Stimulated activated CD4-positive, alpha-beta T cell treated with anti-CD3 and anti-CD28 coated beads, Interleukin-1b, Interleukin-23, amount 100 ng/mL, for 4 hours (primary cell): ENCODE results near the gene CEP112.
"Not testable (repeated sequence)": the region's sequence is repeated elsewhere in the genome, so short reads cannot be mapped to it uniquely, and the experiment has no call there.

Experiments
- DNase-seq, 2 donors: peaks; one replicate each; pipeline ENCODE4 v3.0.0-alpha.2; 2020; ENCODE audit warnings: low read depth in 2 of 2

Gene CEP112

DNA sequence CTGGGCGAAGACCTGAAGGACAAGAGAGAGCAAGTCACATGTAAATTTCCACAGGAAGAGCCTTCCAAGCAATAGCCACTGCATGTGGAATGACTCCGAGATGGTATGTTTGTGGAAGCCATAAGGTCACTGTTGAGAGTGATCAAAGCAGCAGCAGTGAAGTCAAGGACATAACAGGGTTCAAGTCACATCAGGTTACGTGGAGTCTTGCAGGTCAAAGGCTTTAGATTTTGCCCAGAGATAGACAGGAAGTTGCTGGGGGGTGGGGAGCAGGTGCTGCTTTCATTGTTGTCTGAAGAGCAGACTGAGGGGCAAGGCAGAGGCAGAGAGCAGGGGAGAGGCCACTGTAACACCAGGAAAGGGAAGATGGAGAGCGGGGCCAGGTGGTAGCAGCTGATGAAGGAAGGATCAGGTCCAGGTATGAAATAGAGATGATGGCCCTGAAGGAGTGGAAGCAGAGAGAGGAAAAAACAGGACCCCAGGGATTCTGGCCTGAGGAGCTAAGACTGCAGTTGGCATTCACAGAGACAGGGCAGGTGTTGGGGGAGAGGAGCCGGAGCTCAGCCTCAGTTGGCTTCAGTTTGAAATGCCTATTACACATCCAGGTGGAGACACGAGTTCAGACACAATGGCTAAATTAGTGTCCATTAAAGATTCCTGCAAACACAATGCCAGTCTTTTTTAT lies 501.2 kb downstream of the CEP112 start:
- no peak for DNase-seq

DNA sequence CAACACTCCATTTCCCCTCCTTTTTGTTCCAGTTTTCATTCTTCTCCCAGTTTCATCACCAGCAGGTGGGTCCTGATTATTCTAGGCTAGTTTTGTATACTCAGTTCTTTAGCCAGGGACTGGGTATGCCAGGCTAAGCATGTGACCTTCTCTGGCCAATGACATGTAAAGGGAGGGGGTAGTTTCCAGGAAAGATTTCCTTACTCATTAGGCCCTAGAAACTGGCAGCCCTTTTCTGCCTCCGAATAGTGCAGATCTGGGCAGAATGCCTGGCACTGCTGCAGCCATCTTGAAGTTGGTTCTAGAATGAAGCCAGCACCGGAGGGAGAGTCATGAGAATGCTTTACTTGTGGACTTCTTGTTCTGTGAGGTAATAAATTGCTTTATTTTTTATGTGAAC lies 503.6 kb downstream of the CEP112 start:
- DNase-seq = no peak

DNA sequence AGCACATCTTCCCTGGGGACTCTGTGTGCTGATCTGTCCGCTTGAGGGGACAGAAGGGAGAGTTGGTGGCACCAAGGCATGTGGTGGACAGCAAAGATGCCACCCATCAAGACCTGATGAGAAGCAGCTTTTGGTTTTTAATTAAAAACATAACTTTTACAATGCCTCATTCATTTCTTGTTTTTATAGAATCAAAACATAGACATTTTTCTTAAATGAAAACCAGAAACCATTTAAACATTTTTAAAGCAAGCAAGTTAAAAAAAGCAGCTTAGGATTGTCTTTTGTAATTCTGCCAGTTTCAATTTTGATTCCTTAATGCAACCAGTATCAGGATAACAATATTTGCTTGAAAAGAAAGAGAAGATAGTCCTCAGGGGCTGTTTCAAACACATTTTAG lies 506.8 kb downstream of the CEP112 start:
- DNase-seq = no peak

DNA sequence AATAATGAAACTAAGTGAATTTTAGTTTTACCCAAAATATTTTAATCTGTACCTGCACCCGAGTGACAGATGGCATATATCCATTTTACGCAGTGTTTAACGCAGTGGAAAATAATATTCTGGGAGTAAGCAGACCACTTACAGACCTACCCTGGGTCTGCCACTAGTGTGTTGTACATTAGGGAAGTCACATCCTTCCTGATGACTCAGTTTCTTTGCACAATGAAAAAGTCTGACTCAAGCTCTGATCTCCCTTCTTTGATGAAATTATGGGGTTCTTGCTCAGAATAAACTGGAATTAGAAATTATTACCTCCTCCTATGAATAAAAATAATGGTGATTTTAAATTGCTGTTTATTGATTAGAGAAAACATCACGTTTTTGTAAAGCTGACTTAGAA lies 507.3 kb downstream of the CEP112 start:
- no peak for DNase-seq

DNA sequence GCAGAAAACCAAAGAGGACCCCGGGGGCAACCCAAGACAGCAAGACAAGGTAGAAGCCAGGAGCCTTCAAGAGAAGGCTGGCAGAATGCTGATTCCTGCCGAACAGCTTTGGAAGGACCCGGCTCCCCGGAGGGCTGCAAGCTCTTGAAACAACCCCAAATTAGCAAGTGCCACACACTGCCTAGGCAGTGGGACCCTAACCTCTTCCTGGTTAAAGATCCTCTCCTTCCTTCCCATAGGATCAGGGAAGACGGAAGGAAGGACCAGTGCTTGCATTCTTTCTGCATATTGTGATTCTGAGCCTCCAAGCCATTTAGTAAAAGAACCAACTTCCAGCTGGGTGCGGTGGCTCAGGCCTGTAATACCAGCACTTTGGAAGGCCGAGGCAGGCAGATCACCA lies 508.5 kb downstream of the CEP112 start:
- DNase-seq = no peak

DNA sequence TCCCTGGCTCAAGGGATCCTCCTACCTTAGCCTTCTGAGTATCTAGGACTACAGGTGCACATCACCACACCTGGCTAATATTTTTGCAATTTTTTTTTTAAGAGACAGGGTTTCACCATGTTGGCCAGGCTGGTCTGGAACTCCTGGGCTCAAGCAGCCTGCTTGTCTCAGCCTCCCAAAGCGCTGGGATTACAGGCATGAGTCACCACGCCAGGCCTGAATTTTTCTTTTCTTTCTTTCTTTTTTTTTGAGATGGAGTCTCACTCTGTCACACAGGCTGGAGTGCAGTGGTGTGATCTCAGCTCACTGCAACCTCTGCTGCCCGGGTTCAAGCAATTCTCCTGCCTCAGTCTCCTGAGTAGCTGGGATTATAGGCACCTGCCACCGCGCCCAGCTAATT lies 510.2 kb downstream of the CEP112 start:
- not testable (repeated sequence) for DNase-seq

DNA sequence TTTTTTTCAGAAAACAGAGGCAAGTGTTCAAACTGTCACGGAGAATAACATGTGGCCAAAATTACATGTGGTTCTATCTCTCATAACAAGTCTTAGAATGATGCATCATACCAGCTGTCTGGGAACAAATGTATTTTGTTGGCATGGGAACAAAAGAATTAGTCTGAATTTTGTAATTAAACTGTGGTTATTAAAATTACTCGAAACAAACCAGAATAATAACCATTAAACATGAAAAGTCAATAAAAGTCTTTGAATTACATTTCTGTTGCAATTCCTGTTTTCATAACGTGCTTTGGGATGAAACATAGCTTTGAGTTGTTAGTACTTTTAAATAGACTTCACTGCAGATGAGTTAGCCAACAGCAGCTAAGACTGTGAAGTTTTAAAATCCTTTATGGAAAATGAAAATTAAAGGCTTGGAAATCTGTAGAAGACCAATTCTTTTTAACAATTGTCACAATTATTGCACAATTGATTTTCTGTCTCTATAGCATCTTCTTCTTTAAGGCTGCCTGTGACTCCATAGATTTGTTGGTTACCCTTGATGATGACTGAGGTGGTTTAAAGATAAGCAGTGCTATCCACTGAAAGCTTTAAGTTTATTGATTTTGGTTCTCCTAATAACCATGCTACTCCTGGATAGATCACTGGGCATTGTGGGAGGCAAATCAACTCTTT lies 512.6 kb downstream of the CEP112 start:
- no peak for DNase-seq

DNA sequence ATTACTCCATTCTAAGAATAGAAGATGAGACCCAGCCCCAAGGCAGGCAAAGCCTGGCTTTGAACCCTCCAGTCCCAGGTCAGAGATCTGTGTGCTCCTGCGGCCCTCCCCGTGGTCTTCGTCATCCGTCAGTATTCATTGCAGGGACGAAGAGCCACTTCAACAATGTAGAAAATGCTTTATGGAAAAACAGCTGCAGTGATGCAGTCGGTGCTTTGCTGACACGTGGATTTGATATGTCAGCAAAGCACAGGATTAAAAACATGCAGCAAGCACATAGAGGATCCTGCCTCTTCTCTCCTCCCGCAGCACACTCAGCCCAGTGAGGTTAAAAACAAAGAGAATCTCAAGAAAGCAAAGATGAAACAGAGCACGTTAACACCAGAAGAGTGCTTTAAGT lies 513.4 kb downstream of the CEP112 start:
- no peak for DNase-seq

DNA sequence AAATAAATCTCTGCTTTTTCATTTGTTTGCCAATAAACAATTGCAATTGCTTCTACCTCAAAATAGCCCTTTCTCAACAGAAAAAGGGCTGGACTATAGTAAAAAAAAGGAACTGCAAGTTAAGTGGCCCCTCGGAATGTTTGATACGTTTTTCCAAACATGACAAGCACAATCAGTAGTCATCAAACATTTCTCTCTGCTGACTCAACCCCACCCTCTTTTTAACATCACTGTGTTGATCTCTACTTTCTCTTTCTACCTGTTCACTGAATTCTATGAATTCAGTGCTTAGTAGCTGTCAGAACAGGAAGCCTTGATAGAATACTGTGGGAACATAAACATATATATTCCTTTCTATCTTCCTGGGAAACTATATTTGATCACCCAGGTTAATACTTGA lies 514.0 kb downstream of the CEP112 start:
- no peak for DNase-seq

DNA sequence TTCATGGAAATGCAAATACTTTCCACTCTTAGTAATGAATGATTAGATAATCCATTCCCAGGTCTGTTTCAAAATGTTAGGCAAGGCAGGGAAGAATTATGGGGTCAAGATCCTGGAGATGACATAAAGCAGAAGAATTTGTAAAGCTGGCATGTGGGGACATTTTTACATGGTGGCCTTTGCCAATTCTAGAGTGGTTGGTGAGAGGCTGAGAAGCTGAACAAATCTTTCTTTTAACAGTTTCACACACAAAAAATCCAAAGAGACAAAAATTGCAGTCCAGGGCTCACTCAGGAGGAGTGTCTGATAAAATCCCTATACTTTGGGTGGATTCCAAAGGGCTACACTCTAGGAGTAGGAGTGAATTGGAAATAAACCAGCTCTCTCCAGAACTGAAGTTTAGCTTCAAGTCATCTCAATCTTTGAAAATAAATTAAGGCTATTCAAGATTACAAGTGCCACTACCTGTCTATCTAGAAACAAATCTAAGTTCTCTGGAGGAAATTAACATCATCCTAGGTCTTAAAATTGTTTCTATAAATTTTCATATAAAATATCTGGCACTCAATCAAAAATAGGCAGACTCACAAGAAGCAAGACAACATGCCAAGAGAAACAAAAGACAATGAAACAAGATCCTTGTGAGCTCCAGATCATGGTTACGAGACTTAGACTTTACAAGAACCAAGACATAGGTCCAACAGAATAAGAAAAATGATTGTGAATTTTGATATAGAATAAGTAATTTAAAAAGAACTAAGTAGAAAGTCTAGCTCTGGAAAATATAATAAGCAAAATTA lies 517.5 kb downstream of the CEP112 start:
- DNase-seq = no peak

DNA sequence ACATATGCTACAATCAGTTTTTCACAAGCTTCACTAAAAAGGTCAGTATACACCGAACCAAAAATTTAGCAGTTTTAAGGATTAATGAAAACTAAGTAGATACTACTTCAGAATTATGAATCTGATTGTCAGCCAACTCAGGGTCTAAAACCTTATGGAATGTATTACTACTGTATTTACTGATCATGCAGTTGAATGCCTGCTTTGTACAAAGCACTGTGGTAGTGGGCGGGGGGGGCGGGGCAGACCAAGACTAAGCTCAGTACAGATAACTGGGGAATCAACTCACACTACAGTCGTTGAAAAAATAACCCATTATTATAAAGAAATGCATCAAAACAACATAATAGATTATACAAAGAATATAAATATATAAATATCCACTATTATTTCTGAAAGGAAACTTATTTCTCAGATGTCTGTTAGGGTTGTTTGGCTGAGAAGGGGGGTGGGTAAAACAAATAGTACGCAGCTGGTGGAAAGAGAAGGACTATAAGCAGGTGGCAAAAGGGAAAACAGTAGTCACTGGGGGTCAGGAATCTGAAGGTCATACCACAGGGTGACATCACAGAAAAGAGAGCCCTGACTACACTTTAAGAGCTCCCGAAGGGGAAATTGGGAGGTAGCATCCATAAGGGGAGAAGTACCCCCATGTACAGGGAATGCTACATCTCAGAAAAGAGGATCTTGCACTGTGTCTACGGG lies 521.1 kb downstream of the CEP112 start:
- DNase-seq = no peak

DNA sequence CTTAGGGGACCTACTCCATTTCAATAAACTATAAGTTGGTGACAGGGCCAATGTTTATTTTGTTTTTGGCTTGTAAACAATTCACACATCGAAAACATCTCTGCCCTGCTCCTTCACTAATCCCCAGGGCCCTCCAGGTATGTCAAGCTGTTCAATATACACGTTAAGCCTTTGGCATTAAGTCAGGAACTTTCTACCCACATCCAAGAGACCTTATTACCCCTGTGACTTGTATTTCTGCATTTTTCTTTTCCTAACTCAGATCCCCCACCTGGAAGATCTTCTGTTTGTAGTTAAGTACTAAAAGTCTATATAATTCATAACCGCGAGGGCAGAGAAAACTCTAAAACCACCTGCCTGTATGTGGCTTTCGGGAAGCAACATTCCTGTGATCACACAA lies 523.7 kb downstream of the CEP112 start:
- no peak for DNase-seq

DNA sequence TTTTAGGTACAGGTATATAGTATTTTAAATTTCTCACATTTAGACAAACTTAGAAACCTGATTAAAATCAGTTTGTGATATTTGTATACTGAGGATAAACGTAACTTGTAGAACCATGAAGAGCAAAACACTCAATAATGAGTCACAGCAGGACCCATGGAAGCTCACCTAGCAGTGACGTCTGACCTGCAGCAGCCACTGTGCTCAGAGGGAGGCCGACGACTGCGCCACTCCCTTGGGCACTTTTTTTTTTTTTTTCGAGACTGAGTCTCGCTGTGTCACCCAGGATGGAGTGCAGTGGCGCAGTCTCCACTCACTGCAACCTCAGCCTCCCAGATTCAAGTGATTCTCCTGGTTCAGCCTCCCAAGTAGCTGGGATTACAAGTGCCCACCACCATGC lies 524.3 kb downstream of the CEP112 start:
- DNase-seq = no peak

DNA sequence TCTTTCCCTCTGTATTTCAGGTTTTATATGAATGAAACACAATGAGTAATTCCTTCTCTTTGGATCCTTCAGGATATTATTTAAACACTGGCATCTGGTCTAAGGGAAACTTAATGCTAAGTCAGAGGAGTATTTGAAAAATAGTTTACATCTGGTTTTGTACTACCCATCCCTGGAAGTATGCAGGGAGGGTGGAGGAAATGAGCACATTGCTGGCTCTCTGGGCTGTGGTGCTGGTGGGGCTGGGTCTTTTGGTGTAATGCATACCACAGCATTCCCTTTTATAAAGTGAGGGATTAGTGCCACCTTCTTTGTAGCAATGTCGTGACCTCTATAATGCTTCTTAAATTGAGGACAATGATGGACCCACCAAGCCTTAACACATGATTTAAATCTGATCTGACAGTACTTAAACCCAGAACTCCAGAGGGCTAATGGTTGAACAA lies 525.0 kb downstream of the CEP112 start:
- DNase-seq = no peak

DNA sequence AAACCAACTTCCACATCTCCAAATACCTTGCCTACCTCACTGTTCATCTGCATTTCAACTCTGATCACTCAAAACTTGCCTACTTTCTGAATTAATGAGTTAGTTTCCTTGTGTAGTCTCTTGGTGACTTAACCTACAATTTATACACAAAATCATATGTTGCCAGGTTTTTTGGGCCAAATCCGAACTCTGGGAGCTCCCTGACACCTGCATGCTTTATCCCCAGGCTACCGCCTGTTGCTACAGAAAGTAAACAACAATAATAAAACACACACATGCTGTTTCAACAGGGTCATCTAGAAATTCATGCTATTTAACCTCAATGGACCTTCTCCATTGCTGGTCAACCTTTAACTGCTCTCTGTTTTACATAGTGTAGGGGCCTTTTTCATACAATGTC lies 526.0 kb downstream of the CEP112 start:
- DNase-seq = no peak

DNA sequence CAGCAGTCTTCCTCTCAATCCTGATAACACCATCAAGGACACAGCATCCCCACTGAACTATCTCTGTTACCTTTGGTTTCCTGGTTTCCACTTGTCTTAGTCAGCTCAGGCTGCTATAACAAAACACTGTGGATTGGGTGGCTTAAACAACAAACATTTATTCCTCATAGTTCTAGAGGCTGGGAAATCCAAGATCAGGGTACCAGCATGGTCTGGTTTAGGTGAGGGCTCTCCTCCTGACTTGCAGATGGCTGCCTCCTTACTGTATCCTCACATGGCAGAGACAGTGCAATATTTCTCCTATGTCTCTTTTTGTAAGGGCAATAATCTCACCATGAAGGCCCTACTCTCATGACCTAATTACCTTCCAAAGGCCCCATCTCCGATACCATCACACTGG lies 527.2 kb downstream of the CEP112 start:
- no peak for DNase-seq

DNA sequence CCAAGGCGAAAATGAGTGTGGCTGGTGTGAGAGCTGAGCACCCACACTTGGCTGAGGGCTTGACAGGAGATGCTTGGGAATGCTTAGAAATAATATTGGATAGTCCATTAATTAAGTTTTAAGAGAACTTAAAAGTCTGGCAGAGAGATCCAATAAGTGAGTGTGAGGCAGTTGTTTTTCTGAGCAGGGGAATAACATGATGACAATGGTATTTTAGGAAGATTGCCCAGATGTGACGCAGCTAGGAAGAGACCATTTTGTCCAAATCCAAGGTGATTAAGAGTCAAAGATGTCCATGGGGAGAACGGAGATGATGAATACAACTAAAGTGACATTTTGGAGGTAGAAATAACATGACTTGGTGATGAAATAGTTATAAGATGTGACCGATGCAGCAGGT lies 527.7 kb downstream of the CEP112 start:
- no peak for DNase-seq

DNA sequence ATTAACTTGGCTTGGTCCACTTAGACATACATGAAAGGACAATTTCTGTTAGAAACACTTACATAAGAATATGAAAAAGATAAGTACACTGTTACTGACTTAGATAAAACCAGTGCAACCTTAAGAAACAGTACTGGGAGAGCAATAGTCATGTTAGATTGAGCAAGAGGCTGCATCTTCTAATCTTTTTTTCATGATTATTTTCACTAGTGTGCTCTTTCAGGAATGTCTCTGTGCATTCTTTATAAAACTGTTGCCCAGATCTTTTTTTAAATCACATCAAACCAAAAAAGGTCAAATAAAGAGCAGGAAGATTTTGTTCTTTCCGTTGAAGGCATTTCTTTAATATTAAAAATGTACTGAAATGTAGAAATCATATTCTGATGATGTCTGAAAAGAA lies 529.7 kb downstream of the CEP112 start:
- DNase-seq = no peak

DNA sequence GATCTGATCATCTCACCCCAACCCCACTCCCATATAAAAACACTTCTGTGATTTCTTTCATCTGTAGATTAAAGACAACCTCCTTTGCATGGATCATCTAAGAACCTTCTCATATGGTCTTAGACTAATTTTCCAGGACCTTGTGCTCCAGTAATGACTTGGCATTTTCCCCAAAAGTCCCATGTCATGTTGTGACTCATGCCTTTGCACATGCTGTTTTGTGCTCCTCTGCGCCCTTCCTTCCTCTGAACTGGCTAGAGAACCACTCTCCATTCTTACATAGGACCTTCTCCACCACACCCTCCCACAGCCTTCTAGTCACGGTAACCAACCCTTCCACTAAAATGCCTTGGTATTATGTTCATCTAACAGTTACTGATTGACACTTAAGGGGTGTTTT lies 531.0 kb downstream of the CEP112 start:
- no peak for DNase-seq

DNA sequence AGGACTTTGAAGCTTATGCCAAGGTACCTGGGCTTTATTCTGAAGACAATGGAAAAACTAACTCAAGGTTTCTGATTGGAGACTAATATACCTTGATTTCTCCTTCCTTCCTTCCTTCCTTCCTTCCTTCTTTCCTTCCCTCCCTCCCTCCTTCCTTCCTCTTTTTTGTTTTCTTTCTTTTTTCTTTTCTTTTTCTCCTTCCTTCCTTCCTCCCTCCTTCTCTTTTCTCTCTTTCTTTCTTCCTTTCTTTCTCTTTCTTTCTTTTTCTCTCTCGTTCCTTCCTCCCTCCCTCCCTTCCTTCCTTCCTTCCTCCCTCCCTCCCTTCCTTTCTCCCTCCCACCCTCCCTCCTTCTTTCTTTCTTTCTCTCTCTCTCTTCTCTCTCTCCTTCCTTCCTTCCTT lies 531.9 kb downstream of the CEP112 start:
- DNase-seq = no peak

DNA sequence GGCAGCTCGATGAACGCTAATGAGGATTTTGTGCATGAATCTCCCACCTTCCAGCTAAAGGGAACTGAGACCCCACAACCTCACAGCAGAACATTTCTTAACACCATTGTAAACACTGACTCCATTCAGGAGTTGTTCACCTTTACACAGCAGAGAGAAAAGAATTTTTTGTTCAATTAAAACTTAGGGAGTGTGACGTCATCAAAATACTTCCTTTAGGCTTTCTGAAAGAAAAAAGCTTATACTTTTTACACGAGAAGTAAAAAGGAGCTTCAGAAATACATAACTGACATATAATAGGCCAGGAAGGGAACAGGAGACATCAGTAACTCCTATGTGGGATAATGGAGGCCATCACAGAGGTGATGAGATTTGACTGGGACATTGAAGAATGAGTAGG lies 532.4 kb downstream of the CEP112 start:
- DNase-seq = no peak

DNA sequence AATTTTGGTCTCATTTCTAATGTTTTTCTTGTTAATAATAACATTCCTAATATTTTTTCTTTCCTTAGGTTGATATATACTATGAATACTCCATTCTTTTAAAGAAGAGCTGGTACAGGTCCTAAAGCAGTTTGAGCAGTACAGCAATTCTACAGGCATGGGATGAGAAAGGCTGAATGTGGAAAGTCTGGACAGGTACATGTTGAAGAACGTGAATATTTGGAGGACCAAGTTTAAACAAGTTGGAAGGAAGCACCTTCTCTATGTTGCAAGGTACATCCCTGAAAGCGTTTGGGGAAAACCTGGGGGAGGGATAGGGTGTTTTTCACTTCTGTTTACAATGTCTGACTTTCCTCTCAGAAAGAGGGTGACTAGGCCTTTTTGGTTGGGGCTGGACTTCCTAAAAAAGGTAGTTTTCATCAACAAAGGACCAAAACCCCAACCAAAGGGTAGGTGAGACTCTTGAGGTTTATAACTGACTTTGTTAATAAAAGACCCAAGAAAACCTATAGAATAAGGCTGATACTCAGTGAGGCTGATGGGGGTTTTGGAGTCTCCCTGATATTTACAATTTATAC lies 534.6 kb downstream of the CEP112 start:
- DNase-seq = no peak
